NAMALWA (cell line): ENCODE results near the gene ACSBG1.
A peak's percentile ranks its signal among the peaks of the same experiment; 100 is the strongest.
"Not testable (repeated sequence)": the region's sequence is repeated elsewhere in the genome, so short reads cannot be mapped to it uniquely, and the experiment has no call there.

Experiments
- DNase-seq: peaks from one replicate; pipeline ENCODE4 v3.0.0-alpha.2; 2015; ENCODE audit warnings: low spot score

Gene ACSBG1

DNA sequence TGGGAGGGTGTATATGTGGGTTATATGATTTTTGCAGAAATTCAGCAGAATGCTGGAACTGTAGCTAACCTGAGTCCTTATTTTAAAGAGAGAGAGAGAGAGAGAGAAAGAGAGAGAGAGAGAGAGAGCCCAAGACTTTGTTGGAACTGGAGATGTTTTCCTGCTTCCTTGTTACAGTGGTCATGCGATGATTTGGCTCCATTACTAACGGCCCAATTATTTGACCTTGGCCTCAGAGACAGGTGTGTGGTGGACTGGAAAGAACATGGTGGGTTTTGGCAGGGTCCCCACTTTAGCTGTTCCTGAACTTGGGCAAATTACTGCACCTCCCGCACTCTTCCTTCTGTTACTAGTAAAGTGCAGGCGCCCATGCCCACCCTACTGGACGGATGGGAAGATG lies 14.8 kb upstream of the ACSBG1 start:
- no peak for DNase-seq

DNA sequence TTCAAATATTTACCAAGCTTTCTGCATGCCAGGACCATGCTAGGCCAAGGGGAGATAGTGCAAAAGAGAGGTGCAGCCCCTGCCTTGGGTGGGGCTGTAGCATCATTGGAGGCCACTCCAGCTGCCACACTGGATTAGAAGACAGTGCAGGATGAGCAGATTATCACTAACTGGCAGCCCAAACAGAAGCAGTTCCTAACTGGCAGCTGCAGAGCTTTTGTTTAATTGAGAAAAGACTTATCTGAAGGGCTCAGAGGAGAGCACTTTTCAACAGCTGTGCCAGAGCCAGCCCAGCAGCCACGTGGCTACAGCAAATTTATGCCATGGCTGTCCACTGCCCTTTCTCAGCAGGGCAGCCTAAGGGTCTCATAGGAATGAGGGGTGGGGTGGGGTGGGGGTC lies 13.5 kb upstream of the ACSBG1 start:
- no peak for DNase-seq

DNA sequence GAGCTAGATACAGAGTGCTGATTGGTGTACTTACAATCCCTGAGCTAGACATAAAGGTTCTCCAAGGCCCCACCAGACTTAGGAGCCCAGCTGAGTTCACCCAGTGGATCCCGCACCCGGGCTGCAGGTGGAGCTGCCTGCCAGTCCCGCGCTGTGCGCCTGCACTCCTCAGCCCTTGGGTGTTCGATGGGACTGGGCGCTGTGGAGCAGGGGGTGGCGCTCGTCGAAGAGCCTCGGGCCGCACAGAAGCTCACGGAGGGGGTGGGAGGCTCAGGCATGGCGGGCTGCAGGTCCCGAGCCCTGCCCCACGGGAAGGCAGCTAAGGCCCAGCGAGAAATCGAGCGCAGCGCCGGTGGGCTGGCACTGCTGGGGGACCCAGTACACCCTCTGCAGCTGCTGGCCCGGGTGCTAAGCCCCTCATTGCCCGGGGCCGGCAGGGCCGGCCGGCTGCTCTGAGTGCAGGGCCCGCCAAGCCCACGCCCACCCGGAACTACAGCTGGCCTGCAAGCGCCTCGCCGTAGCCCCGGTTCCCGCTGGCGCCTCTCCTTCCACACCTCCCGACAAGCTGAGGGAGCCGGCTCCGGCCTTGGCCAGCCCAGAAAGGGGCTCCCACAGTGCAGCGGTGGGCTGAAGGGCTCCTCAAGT lies 11.7 kb upstream of the ACSBG1 start:
- DNase-seq: not testable (repeated sequence)

DNA sequence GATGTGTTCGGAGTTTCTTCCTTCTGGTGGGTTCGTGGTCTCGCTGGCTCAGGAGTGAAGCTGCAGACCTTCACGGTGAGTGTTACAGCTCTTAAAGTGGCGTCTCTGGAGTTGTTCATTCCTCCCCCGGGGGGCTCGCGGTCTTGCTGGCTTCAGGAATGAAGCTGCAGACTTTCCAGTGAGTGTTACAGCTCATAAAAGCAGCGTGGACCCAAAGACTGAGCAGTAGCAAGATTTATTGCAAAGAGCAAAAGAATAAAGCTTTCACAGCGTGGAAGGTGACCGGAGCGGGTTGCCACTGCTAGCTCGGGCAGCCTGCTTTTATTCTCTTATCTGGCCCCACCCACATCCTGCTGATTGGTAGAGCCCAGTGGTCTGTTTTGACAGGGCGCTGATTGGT lies 11.0 kb upstream of the ACSBG1 start:
- not testable (repeated sequence) for DNase-seq

DNA sequence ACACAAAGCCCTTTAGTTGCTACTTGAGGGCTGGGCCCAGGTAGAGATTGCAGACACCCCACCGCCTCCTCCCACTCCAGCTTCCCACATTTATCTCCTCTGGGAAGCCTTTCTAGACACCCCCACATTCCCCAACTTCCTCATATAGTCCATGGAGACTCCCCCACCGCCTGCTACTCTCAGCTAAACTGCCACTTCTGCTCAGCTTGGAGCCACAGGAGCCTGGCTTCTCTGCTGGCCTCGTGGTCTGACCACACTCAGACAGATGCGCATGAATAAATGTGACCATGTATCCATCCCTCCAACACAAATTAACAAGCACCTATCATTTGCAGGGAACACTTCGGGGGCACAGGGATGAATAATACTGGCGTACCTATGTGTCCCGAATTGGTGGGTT lies 10.5 kb upstream of the ACSBG1 start:
- DNase-seq: no peak

DNA sequence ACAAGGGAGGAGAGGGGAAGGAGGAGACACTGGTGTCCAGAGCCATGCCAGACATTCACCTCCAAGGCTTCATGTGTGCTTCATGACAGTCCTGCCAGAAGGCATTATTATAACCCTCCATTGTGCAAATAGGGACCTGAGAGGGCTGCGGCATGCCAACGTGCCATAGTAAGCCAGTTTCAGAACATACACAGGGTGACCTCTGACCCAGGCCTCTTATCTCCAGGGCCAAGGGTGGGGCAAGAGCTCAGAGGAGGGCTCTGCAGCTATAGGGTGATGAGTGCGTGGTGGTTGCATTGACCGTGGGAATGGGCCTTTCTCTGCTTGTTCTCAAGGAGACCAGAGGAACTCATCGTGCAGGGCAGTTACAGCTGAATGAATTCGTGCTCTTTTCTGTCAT lies 9.7 kb upstream of the ACSBG1 start:
- no peak for DNase-seq

GRCh38 chr15:78243491-78243941 lies 9.2 kb upstream of the ACSBG1 start:
- no peak for DNase-seq

GRCh38 chr15:78243058-78243457 lies 8.7 kb upstream of the ACSBG1 start:
- no peak for DNase-seq

GRCh38 chr15:78242128-78242527 lies 7.8 kb upstream of the ACSBG1 start:
- peak; percentile 56 for DNase-seq

DNA sequence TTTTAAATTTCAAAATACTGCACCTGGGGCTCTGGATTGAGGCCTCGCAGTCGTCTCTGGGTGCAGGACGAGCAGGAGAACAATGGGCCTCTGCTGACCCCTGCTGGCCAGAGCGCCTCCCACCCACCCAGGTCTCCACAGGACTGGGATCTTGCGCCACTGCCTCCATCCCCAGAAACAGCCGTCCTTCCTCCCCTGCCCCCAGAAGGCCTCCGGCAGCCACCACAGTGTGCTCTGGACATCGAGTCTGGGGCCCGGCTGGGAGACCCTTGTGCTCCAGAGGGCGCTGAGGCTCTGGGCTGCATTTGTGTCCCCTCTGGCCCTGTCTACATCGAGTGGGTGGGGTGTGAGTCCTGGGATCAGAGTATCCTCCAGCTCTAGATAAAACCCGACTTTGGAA lies 6.7 kb upstream of the ACSBG1 start:
- peak; percentile 81 for DNase-seq

- no peak for DNase-seq
Measured at GRCh38 chr15:78239811-78240210, 5.4 kb upstream of the ACSBG1 start.

GRCh38 chr15:78237146-78237545 lies 2.8 kb upstream of the ACSBG1 start:
- no peak for DNase-seq

- no peak for DNase-seq
Measured at GRCh38 chr15:78236491-78236890, 2.1 kb upstream of the ACSBG1 start.

DNA sequence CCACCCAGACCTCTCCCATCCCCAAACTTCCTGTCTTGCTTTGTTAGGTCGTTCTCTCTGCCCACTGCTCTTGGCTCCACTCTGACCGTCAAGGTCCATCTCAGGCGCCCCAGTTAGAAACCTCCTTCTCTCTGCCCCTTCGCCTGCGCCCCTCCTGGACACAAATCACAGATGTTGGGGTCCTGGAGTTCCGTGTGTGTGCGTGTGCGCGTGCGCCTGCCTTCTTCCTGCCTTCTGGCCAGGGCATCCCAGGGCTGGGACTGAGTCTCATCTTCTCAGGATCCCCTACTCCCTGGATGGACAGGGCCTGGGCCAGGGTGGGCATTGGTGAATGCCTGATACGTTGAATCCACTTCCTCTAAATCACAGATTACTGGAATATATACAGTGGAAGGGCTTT lies 869 bp downstream of the ACSBG1 start:
- DNase-seq: no peak

- no peak for DNase-seq
Measured at GRCh38 chr15:78232951-78233350, 1.4 kb downstream of the ACSBG1 start.

DNA sequence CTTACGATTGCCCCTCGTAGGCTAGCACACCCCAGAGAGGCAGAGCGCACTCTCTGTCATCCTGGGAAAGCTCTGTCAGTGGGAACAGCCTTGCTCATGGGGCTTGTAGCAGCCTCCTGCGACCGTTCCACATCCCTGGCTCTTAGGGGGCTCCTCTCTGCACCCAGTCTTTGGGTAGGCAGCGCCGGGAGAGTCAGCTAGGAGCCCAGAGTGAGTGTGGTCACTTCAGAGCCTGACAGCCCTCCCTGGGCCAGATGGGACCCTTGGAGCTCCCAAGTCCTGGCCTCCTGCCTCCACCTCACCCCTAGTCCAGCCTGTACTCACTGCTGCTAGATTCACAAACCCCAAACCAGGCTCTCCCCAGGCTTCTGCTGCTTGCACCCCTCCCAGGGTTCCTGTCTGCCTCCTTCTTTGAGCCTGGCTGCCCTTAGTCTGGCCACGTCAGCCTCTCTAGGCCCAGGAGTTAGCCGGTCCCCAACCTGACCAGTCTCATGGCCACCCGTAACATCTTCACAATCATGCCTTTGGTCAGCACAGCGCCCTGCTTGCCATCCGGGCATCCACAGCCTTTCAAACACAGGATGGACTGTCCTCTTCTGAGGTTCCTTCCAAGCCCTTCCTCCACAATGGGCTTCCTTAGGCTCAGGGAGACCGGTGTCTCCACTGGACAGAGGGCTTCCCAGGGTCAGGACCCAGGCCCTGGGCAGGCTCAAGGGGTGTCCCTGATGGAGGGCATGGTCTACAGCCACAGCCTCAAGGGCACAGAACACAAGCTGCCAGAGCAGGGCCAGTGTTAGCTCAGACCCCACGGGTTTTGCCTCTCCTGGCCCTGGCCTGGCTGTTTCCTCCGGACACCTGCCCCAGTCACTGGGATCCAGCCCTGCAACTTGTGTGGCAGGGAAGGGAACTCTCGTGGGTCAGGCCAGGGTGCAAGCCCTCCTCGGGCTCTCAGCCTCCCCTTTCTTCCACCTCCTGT lies 4.6 kb downstream of the ACSBG1 start:
- DNase-seq: no peak

GRCh38 chr15:78228356-78228996 lies 5.9 kb downstream of the ACSBG1 start:
- no peak for DNase-seq

DNA sequence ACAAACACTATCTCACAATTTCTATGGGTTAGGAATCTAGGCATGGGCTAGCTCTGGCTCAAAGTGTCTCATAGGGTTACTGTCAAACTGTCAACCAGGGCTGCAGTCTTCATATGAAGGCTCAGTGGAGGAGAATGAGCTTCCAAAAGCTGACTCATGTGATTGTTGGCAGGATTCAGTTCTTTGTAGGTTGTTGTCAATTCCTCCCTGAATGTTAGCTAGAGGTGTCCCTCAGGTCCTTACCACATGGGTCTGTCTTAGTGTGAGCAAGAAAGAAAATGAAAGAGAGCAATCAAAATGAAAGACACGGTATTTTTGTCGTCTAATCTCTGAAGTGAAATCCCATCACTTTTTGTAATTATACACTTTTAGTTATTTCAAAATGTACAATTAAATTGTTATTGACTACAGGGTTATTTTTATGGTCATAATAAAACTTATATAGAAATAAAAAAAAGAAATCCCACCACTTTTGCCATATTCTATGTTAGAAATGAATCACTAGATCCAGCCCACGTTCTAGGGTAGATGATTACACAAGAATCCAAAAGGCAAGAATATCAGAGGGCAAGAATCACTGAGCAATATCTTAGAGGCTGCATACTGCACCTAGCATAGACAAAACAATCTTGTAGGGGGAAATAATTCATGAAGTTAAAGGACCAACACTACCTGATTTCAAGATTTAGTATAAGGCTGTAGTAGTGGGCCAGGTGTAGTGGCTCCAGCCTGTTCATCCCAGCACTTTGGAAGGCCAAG lies 8.4 kb downstream of the ACSBG1 start:
- no peak for DNase-seq

GRCh38 chr15:78224023-78224411 lies 10.3 kb downstream of the ACSBG1 start:
- no peak for DNase-seq

DNA sequence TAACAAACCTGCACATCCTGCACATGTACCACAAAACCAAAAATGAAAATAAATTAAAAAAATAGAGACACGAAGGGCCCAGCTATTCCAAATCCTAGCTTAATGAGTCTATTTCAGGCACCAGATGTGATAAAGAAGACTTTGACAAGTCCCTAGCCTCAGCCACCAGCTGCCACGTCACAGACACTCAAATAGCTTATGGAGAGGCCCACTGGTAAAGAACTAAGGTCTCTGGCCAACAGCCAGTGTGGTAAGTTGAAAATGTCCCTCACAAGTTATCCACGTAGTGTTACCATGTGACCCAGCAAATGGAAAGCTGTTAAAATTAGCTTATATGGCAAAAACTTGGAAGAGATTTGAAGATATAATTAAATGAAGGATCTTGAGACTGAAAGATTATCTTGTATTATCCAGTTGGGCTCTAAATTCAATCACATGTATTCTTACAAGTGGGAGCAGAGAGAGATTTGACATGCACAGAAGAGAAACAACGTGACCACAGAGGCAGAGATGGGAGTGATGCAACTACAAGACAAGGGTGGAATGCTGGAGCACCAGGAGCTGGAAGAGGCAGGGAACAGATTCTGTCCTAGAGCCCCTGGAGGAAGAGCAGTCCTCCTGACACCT lies 10.9 kb downstream of the ACSBG1 start:
- no peak for DNase-seq

DNA sequence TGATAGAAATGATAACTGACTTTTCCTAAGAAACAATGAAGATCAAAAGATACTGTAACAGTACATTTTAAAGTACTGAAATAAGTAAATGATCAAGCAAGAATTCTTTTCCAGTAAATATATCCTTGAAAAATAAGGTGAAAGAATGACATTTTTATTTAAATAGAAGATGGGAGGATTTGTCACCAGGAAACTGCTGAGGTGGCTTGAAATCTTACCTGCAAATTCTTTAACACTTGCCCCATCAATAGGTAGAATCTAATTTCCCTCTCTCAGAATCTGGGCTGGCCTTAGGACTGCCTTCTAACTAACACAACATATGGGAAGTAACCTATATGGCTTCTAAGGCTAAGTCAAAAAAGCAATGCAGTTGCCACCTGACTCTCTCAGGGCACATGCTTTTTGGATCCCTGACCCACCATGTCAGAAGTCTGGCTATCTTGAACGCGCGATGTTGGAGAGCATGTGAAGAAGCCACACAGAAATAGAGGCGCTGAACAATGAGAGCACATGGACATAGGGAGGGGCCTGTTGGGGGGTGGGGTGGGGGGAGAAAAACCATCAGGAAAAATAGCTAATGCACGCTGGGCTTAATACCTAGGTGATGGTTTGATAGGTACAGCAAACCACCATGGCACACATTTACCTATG lies 11.5 kb downstream of the ACSBG1 start:
- no peak for DNase-seq
